Loucy (cell line): Measurements from ENCODE around the gene PRKACB.

Experiments
- H2AFZ ChIP-seq: fragments of 200-600 bp; sonication (generic); 2 replicates; pipeline ENCODE4 v1.6.0; 2016; ENCODE audit warnings: antibody characterized with exemption, mild to moderate bottlenecking, low read length, moderate library complexity
- H3F3A ChIP-seq: fragments of 200-600 bp; 2 replicates; pipeline ENCODE4 v1.6.0; 2016; ENCODE audit warnings: antibody characterized with exemption, low read depth, mild to moderate bottlenecking
- H3K27me3 ChIP-seq: fragments of 200-600 bp; sonication (generic); 2 replicates; pipeline ENCODE4 v1.6.1; 2014; ENCODE audit warnings: low read length, mild to moderate bottlenecking; ENCODE audit not compliant: insufficient read depth, poor library complexity, severe bottlenecking
- H3K36me3 ChIP-seq: fragments of 200-600 bp; sonication (generic); 2 replicates; pipeline ENCODE4 v1.6.1; 2016; ENCODE audit warnings: low read length; ENCODE audit not compliant: insufficient read depth
- H3K4me1 ChIP-seq: fragments of 200-600 bp; sonication (generic); 2 replicates; pipeline ENCODE4 v1.5.1; 2014; ENCODE audit warnings: low read length, mild to moderate bottlenecking; ENCODE audit not compliant: insufficient read depth, poor library complexity, severe bottlenecking
- H3K4me2 ChIP-seq: fragments of 200-600 bp; sonication (generic); 2 replicates; pipeline ENCODE4 v1.6.0; 2014; ENCODE audit warnings: antibody characterized with exemption, low read length, low read depth, mild to moderate bottlenecking; ENCODE audit not compliant: poor library complexity, severe bottlenecking
- H3K4me3 ChIP-seq: fragments of 200-600 bp; sonication (generic); 2 replicates; pipeline ENCODE4 v1.5.1; 2014; ENCODE audit warnings: low read length, mild to moderate bottlenecking, mixed read lengths; ENCODE audit not compliant: poor library complexity, severe bottlenecking
- H3K79me2 ChIP-seq: fragments of 200-600 bp; sonication (generic); 2 replicates; pipeline ENCODE4 v1.6.1; 2014; ENCODE audit warnings: low read length; ENCODE audit not compliant: insufficient read depth
- H3K9ac ChIP-seq: fragments of 200-600 bp; sonication (generic); 2 replicates; pipeline ENCODE4 v1.6.0; 2014; ENCODE audit warnings: mild to moderate bottlenecking, low read depth, low read length, moderate library complexity; ENCODE audit not compliant: poor library complexity, severe bottlenecking
- H3K9me2 ChIP-seq: fragments of 200-600 bp; sonication (generic); replicated peaks from 2 replicates; pipeline ENCODE4 v1.6.1; 2016; ENCODE audit warnings: low read depth, low read length, mixed read lengths
- H3K9me3 ChIP-seq: fragments of 200-600 bp; sonication (generic); 2 replicates; pipeline ENCODE4 v1.6.1; 2014; ENCODE audit warnings: mild to moderate bottlenecking, antibody characterized with exemption, low read length, low read depth; ENCODE audit not compliant: insufficient read depth
- H4K20me1 ChIP-seq: fragments of 200-600 bp; sonication (generic); 2 replicates; pipeline ENCODE4 v1.6.0; 2014; ENCODE audit warnings: antibody characterized with exemption, low read length, mild to moderate bottlenecking; ENCODE audit not compliant: insufficient read depth, poor library complexity, severe bottlenecking
- CTCF ChIP-seq: fragments of 200-600 bp; sonication (generic); conservative IDR thresholded peaks from 2 replicates; pipeline ENCODE4 v1.5.1; 2014; ENCODE audit warnings: mild to moderate bottlenecking, antibody characterized with exemption, low read length
- EZH2phosphoT487 ChIP-seq: fragments of 200-600 bp; IDR thresholded peaks from 2 replicates; pipeline ENCODE4 v1.6.1; 2018; ENCODE audit warnings: antibody characterized with exemption, mild to moderate bottlenecking, moderate library complexity, borderline replicate concordance

Gene PRKACB

GRCh38 chr1:84166797-84167196, 22.7 kb downstream of the PRKACB start:
- H3K4me3 ChIP-seq, result peak overlapping the region; percentile 27
- no peaks in the 10 kb centered on the region; the same call in 1 of the 2 replicates for H3F3A ChIP-seq
- TF ChIP-seq EZH2phosphoT487 (no peak), CTCF (no peak)
- H3K4me1 ChIP-seq, result peaks cover 65% of the 10 kb centered on the region
- H3K36me3 ChIP-seq, result no peaks in the 10 kb centered on the region
- H2AFZ ChIP-seq, result no peak overlapping the region
- H3K9me3 ChIP-seq, result no peaks in the 10 kb centered on the region
- peaks cover 61% of the 10 kb centered on the region for H4K20me1 ChIP-seq
- H3K9me2 ChIP-seq, result no peaks in the 10 kb centered on the region
- no peaks in the 10 kb centered on the region for H3K27me3 ChIP-seq
- H3K4me2 ChIP-seq, result peak overlapping the region; percentile 56
- H3K9ac ChIP-seq, result no peak overlapping the region
- H3K79me2 ChIP-seq, result peaks cover 98% of the 10 kb centered on the region

- no peaks in the 10 kb centered on the region; the same call in 1 of the 2 replicates for H3F3A ChIP-seq
- no peak overlapping the region for H3K4me2 ChIP-seq
- peaks cover 95% of the 10 kb centered on the region for H3K79me2 ChIP-seq
- peaks cover 62% of the 10 kb centered on the region for H3K4me1 ChIP-seq
- H3K9me3 ChIP-seq, result no peaks in the 10 kb centered on the region
- no peaks in the 10 kb centered on the region for H3K36me3 ChIP-seq
- no peaks in the 10 kb centered on the region for H3K27me3 ChIP-seq
- H3K9me2 ChIP-seq, result no peaks in the 10 kb centered on the region
- no peak overlapping the region for H3K9ac ChIP-seq
- TF ChIP-seq EZH2phosphoT487 (no peak), CTCF (no peak)
- H4K20me1 ChIP-seq, result peaks cover 55% of the 10 kb centered on the region
- H3K4me3 ChIP-seq, result no peak overlapping the region
- no peak overlapping the region for H2AFZ ChIP-seq
Observed at GRCh38 chr1:84168783-84169182, 24.7 kb downstream of the PRKACB start.

GRCh38 chr1:84170171-84170570, 26.1 kb downstream of the PRKACB start:
- no peak for TF ChIP-seq EZH2phosphoT487
- TF ChIP-seq CTCF, result no peak
- Histone ChIP-seq H3K79me2 (peaks cover 92% of the 10 kb centered on the region), H3K9me3 (no peaks in the 10 kb centered on the region), H3K27me3 (no peaks in the 10 kb centered on the region), H3F3A (no peaks in the 10 kb centered on the region), H3K4me3 (no peak overlapping the region), H3K4me2 (no peak overlapping the region), H2AFZ (no peak overlapping the region), H4K20me1 (peaks cover 46% of the 10 kb centered on the region), H3K36me3 (no peaks in the 10 kb centered on the region), H3K9me2 (no peaks in the 10 kb centered on the region), H3K4me1 (peaks cover 57% of the 10 kb centered on the region), H3K9ac (no peak overlapping the region)
